Adrenal gland (tissue), 5 donors: ENCODE results near the gene KCNJ18.
"Not testable (repeated sequence)": the region's sequence is repeated elsewhere in the genome, so short reads cannot be mapped to it uniquely, and the experiment has no call there.

ENCODE experiments used
- CTCF ChIP-seq, 6 experiments: fragments of 450-650 bp in 4 of 6; fragments of 200-600 bp in 2 of 6; sonication (generic) in 1 of 6; IDR thresholded peaks; 1 replicate in 5 of 6; 2 replicates in 1 of 6; pipeline versions ENCODE4 v1.5.1 to v1.8.0; 2016 to 2021; ENCODE audit warnings: antibody characterized with exemption in 6 of 6, mild to moderate bottlenecking in 2 of 6, moderate library complexity in 1 of 6
- POLR2A ChIP-seq, 2 donors: fragments of 450-650 bp; IDR thresholded peaks; one replicate each; pipeline ENCODE4 v1.6.1; 2017; ENCODE audit warnings: antibody characterized with exemption in 2 of 2, mild to moderate bottlenecking in 2 of 2, moderate library complexity in 1 of 2
- donor health status: DM: no; HTN: no; CAD: no.

DNA sequence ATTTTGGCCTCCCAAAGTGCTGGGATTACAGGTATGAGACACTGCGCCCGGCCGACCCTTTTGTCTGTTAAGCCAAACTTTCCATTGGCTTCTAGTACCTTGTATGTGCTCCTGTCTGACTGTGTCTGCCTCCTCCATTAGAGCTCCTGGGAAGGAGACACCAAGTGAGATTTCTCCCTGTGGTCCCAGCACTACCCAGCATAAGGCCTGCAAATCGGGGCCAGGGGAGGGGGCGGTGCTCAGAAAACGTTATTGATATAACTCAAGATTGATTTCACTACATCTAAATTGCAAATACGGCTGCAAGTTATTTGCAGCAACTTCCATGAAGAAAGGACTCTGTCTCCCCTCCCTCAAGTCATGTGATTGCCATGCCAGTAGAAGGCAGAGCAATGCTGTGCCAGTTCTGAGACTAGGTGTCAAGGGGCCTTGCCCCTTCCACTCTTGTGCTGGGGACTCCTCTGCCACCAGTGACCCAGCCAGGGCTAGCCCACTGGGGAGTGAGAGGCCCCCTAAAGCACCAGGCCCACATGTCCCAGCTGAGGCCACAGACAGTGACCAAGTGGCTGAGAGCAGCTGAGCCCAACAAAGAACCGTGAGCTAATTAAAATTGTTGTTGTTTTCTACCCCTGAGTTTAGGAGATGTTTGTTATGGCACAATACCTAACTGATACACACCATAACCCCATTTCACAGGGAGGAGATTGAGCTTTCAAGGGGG, 55.0 kb downstream of the KCNJ18 start:
- TF ChIP-seq POLR2A, CTCF (IDR thresholded peaks at IDR 0.05): not testable (repeated sequence)
